Activated CD4-positive, alpha-beta T cell treated with anti-CD3 and anti-CD28 coated beads for 36 hours (primary cell): ENCODE measurements around the gene CHERP. TPM values are rescaled to one million over a fixed set of nuclear protein-coding genes. Genes with fewer than 3 reads are reported as not detected.
"Not testable (repeated sequence)": the region's sequence is repeated elsewhere in the genome, so short reads cannot be mapped to it uniquely, and the experiment has no call there.

ENCODE experiments used
- ATAC-seq: fragments of 200-7000 bp; cut with Tn5 transposase; one replicate; pipeline ENCODE4 v1.10.0; 2021; ENCODE audit warnings: mild to moderate bottlenecking, moderate library complexity
- CTCF ChIA-PET: fragments of 350-600 bp; sonication (Branson Sonifier 250); formaldehyde crosslinking; loops from one replicate; lab custom pipeline; 2021; ENCODE audit warnings: antibody characterized with exemption; lab: Charles Lee
- POLR2A ChIA-PET: fragments of 350-600 bp; sonication (Branson Sonifier 250); formaldehyde crosslinking; loops from one replicate; lab custom pipeline; 2021; ENCODE audit warnings: antibody characterized with exemption, inconsistent platforms; lab: Charles Lee
- DNase-seq: peaks from one replicate; pipeline ENCODE4 v3.0.0-alpha.2; 2020
- H3K27ac Mint-ChIP-seq: one replicate; pipeline ENCODE4 v1.8.0; 2021; ENCODE audit warnings: mixed read lengths
- H3K27me3 Mint-ChIP-seq: one replicate; pipeline ENCODE4 v1.8.0; 2021; ENCODE audit warnings: mixed read lengths
- H3K36me3 Mint-ChIP-seq: one replicate; pipeline ENCODE4 v1.8.0; 2021; ENCODE audit warnings: low read depth, mixed read lengths
- H3K4me1 Mint-ChIP-seq: one replicate; pipeline ENCODE4 v1.8.0; 2021; ENCODE audit warnings: mixed read lengths
- H3K4me3 Mint-ChIP-seq: one replicate; pipeline ENCODE4 v1.8.0; 2021; ENCODE audit warnings: mild to moderate bottlenecking, moderate library complexity, mixed read lengths
- H3K9me3 Mint-ChIP-seq: one replicate; pipeline ENCODE4 v1.8.0; 2021; ENCODE audit warnings: low read depth, mixed read lengths
- intact Hi-C, 2 experiments: fragments of 100-400 bp; cut with DNase I in 1 of 2; cut with micrococcal nuclease in 1 of 2; formaldehyde crosslinking; loops; one replicate each; pipeline versions ENCODE4 v1.14.2 to v1.15.1; 2022 to 2024; cut with DNase I, micrococcal nuclease
- total RNA-seq, 2 experiments: library from RNA; stranded (reverse); gene quantifications; one replicate each; pipeline ENCODE4 v1.2.3, GENCODE V29; 2021

The CHERP gene
- total RNA-seq, 2 experiments from 2014 or later, result 57.9 to 64.8 TPM

- Mint-ChIP-seq H3K36me3 (peaks cover 69% of the 10 kb centered on the region), H3K27ac (peak overlapping the region; percentile 91), H3K4me1 (peaks cover 40% of the 10 kb centered on the region), H3K9me3 (peaks cover 4% of the 10 kb centered on the region), H3K4me3 (no peak overlapping the region), H3K27me3 (no peaks in the 10 kb centered on the region)
- intact Hi-C loops, result no loop called here
- ATAC-seq, result no peak
- ChIA-PET POLR2A (no interaction called here), CTCF (interaction anchor here (0.6 to 1.2 kb wide), 3 partner anchors 14 to 25 kb away, joined by 3 to 5 read pairs (median 3); no protein-coding TSS in a partner anchor)
- no peak for DNase-seq
These were observed 24.5 kb upstream of the CHERP start for GRCh38 chr19:16566702-16567101.

- intact Hi-C loops, result no loop called here
- POLR2A ChIA-PET, result interaction anchor here (0.7 kb wide), 1 partner anchor 168 kb away, joined by 3 read pairs; no protein-coding TSS in a partner anchor
These were observed 23.9 kb upstream of the CHERP start for GRCh38 chr19:16566161-16566560.

GRCh38 chr19:16564842-16565241 lies 22.6 kb upstream of the CHERP start:
- ChIA-PET POLR2A (no interaction called here), CTCF (interaction anchor here (0.6 to 0.7 kb wide), 3 partner anchors 47 to 1926 kb away, joined by 3 read pairs; no protein-coding TSS in a partner anchor)
- H3K4me3 Mint-ChIP-seq, result no peak overlapping the region
- H3K27ac Mint-ChIP-seq, result no peak overlapping the region
- peaks cover 4% of the 10 kb centered on the region for H3K9me3 Mint-ChIP-seq
- intact Hi-C loops, result no loop called here
- peaks cover 27% of the 10 kb centered on the region for H3K4me1 Mint-ChIP-seq
- ATAC-seq (no peak), DNase-seq (no peak)
- no peaks in the 10 kb centered on the region for H3K27me3 Mint-ChIP-seq
- peaks cover 66% of the 10 kb centered on the region for H3K36me3 Mint-ChIP-seq

More at GRCh38 chr19:16566161-16566560, 23.9 kb upstream of the CHERP start:
- ATAC-seq, result peak; percentile 98
- H3K9me3 Mint-ChIP-seq, result peaks cover 4% of the 10 kb centered on the region
- H3K4me1 Mint-ChIP-seq, result peaks cover 37% of the 10 kb centered on the region
- CTCF ChIA-PET, result interaction anchor here (0.6 to 1.2 kb wide), 3 partner anchors 14 to 40 kb away, joined by 3 to 5 read pairs (median 3); no protein-coding TSS in a partner anchor
- H3K27me3 Mint-ChIP-seq, result no peaks in the 10 kb centered on the region
- peak; percentile 79 for DNase-seq
- H3K36me3 Mint-ChIP-seq, result peaks cover 70% of the 10 kb centered on the region
- H3K27ac Mint-ChIP-seq, result peak overlapping the region; percentile 91
- no peak overlapping the region for H3K4me3 Mint-ChIP-seq

GRCh38 chr19:16562608-16563025 lies 20.4 kb upstream of the CHERP start:
- ChIA-PET POLR2A (no interaction called here), CTCF (no interaction called here)
- H3K36me3 Mint-ChIP-seq, result peaks cover 58% of the 10 kb centered on the region
- H3K4me3 Mint-ChIP-seq, result no peak overlapping the region
- ATAC-seq (no peak), DNase-seq (no peak)
- no peaks in the 10 kb centered on the region for H3K27me3 Mint-ChIP-seq
- peaks cover 17% of the 10 kb centered on the region for H3K4me1 Mint-ChIP-seq
- intact Hi-C loops, result no loop called here
- no peak overlapping the region for H3K27ac Mint-ChIP-seq
- H3K9me3 Mint-ChIP-seq, result peaks cover 4% of the 10 kb centered on the region

GRCh38 chr19:16561382-16561781 lies 19.1 kb upstream of the CHERP start:
- ChIA-PET CTCF (interaction anchor here (0.6 kb wide), 1 partner anchor 859 kb away, joined by 3 read pairs; no protein-coding TSS in a partner anchor), POLR2A (no interaction called here)
- peaks cover 12% of the 10 kb centered on the region for H3K4me1 Mint-ChIP-seq
- intact Hi-C loops, result no loop called here
- no peak for ATAC-seq
- H3K4me3 Mint-ChIP-seq, result no peak overlapping the region
- no peak overlapping the region for H3K27ac Mint-ChIP-seq
- H3K27me3 Mint-ChIP-seq, result no peaks in the 10 kb centered on the region
- peaks cover 50% of the 10 kb centered on the region for H3K36me3 Mint-ChIP-seq
- peaks cover 1% of the 10 kb centered on the region for H3K9me3 Mint-ChIP-seq
- DNase-seq, result no peak

GRCh38 chr19:16559780-16560276 lies 17.6 kb upstream of the CHERP start:
- Mint-ChIP-seq H3K9me3 (no peaks in the 10 kb centered on the region), H3K36me3 (peaks cover 54% of the 10 kb centered on the region), H3K4me1 (peaks cover 4% of the 10 kb centered on the region), H3K27me3 (no peaks in the 10 kb centered on the region), H3K27ac (no peak overlapping the region), H3K4me3 (no peak overlapping the region)
- DNase-seq (no peak), ATAC-seq (no peak)
- intact Hi-C loops, result no loop called here
- ChIA-PET CTCF (no interaction called here), POLR2A (interaction anchor here (0.5 kb wide), 1 partner anchor 165 kb away, joined by 4 read pairs; no protein-coding TSS in a partner anchor)

- H3K27ac Mint-ChIP-seq, result no peak overlapping the region
- DNase-seq, result no peak
- peaks cover 7% of the 10 kb centered on the region for H3K4me1 Mint-ChIP-seq
- H3K4me3 Mint-ChIP-seq, result no peak overlapping the region
- ChIA-PET CTCF (no interaction called here), POLR2A (no interaction called here)
- no peaks in the 10 kb centered on the region for H3K27me3 Mint-ChIP-seq
- intact Hi-C loops, result no loop called here
- peaks cover 52% of the 10 kb centered on the region for H3K36me3 Mint-ChIP-seq
- H3K9me3 Mint-ChIP-seq, result no peaks in the 10 kb centered on the region
- no peak for ATAC-seq
These were observed 12.5 kb upstream of the CHERP start for GRCh38 chr19:16554776-16555175.

GRCh38 chr19:16551902-16552301 lies 9.7 kb upstream of the CHERP start:
- peaks cover 13% of the 10 kb centered on the region for H3K4me1 Mint-ChIP-seq
- H3K27me3 Mint-ChIP-seq, intact Hi-C loops, ATAC-seq, POLR2A ChIA-PET, DNase-seq, H3K4me3 Mint-ChIP-seq, H3K9me3 Mint-ChIP-seq, H3K27ac Mint-ChIP-seq: not testable (repeated sequence)
- CTCF ChIA-PET, result interaction anchor here (0.7 kb wide), 1 partner anchor 17 kb away, joined by 3 read pairs; no protein-coding TSS in a partner anchor
- H3K36me3 Mint-ChIP-seq, result peaks cover 41% of the 10 kb centered on the region

- H3K27me3 Mint-ChIP-seq, result no peaks in the 10 kb centered on the region
- POLR2A ChIA-PET, result interaction anchor here (0.7 kb wide), 1 partner anchor 1134 kb away, joined by 4 read pairs; no protein-coding TSS in a partner anchor
These were observed 6.7 kb upstream of the CHERP start for GRCh38 chr19:16548956-16549355.

GRCh38 chr19:16544473-16545231 lies 2.4 kb upstream of the CHERP start:
- no peak for ATAC-seq
- H3K27me3 Mint-ChIP-seq, result no peaks in the 10 kb centered on the region
- peak overlapping the region; percentile 37 for H3K27ac Mint-ChIP-seq
- H3K36me3 Mint-ChIP-seq, result peaks cover 25% of the 10 kb centered on the region
- ChIA-PET POLR2A (interaction anchor here (0.6 kb wide), 1 partner anchor 84 kb away, joined by 5 read pairs; the partner anchor contains the start of gene MED26), CTCF (interaction anchor here (0.6 kb wide), 1 partner anchor 125 kb away, joined by 5 read pairs; no protein-coding TSS in a partner anchor)
- peaks cover 47% of the 10 kb centered on the region for H3K4me1 Mint-ChIP-seq
- H3K4me3 Mint-ChIP-seq, result peak overlapping the region; percentile 37
- no peaks in the 10 kb centered on the region for H3K9me3 Mint-ChIP-seq
- no peak for DNase-seq
- intact Hi-C loops, result loop anchor here in 1 of 2 experiments (5.0 kb wide), 2 partner anchors 347 to 763 kb away; partner anchors contain the start of genes AP1M1, DDA1 and MRPL34

More at GRCh38 chr19:16548956-16549355, 6.7 kb upstream of the CHERP start:
- no peak overlapping the region for H3K4me3 Mint-ChIP-seq
- no peaks in the 10 kb centered on the region for H3K9me3 Mint-ChIP-seq
- intact Hi-C loops, result no loop called here
- H3K4me1 Mint-ChIP-seq, result peaks cover 28% of the 10 kb centered on the region
- ATAC-seq, result no peak
- H3K27ac Mint-ChIP-seq, result no peak overlapping the region
- CTCF ChIA-PET, result no interaction called here
- H3K36me3 Mint-ChIP-seq, result peaks cover 34% of the 10 kb centered on the region
- no peak for DNase-seq

GRCh38 chr19:16543734-16544133 lies 1.5 kb upstream of the CHERP start:
- H3K9me3 Mint-ChIP-seq, ATAC-seq, H3K27me3 Mint-ChIP-seq, DNase-seq: not testable (repeated sequence)
- Mint-ChIP-seq H3K4me3 (peak overlapping the region; percentile 98), H3K4me1 (peaks cover 51% of the 10 kb centered on the region), H3K36me3 (peaks cover 31% of the 10 kb centered on the region), H3K27ac (peak overlapping the region; percentile 94)
- ChIA-PET CTCF (interaction anchor here (0.6 to 0.7 kb wide), 2 partner anchors 95 to 161 kb away, joined by 3 to 4 read pairs; no protein-coding TSS in a partner anchor), POLR2A (interaction anchor here (0.7 to 2.5 kb wide), 2 partner anchors 28 to 41 kb away, joined by 4 to 9 read pairs; partner anchors contain the start of gene SLC35E1)
- intact Hi-C loops, result loop anchor here (2.0 to 5.0 kb wide), 3 partner anchors 85 to 764 kb away; partner anchors contain the start of genes AP1M1 (in 1 of the 2), DDA1 (in 1 of the 2), MED26 (in 1 of the 2) and MRPL34 (in 1 of the 2)
